Esophagus squamous epithelium (tissue), 5 donors: ENCODE data around the gene ISLR2. TPM values are rescaled to one million over a fixed set of nuclear protein-coding genes. Genes with fewer than 3 reads are reported as not detected.

Experiments
- DNase-seq: peaks from one replicate; lab custom pipeline; 2025; lab: John Stamatoyannopoulos, UW
- H3K27ac ChIP-seq, 4 donors: fragments of 200-600 bp; sonication (generic); one replicate each; pipeline ENCODE4 v1.5.1; 2016 to 2019; ENCODE audit warnings: mild to moderate bottlenecking in 1 of 4
- H3K27me3 ChIP-seq, 4 donors: fragments of 200-600 bp; sonication (generic); 1 replicate in 3 of 4; 2 replicates in 1 of 4; pipeline versions ENCODE4 v1.5.1 to v1.6.0; 2017 to 2021; ENCODE audit warnings: antibody characterized with exemption in 1 of 4
- H3K36me3 ChIP-seq, 3 donors: fragments of 200-600 bp; sonication (generic); one replicate each; pipeline ENCODE4 v1.5.1; 2016 to 2019
- H3K4me1 ChIP-seq, 3 donors: fragments of 200-600 bp; sonication (generic); one replicate each; pipeline ENCODE4 v1.5.1; 2017 to 2019
- H3K4me3 ChIP-seq, 4 donors: fragments of 200-600 bp; sonication (generic); 1 replicate in 3 of 4; 2 replicates in 1 of 4; pipeline ENCODE4 v1.5.1; 2016 to 2019; ENCODE audit warnings: mild to moderate bottlenecking in 2 of 4, moderate library complexity in 1 of 4
- H3K9me3 ChIP-seq, 3 donors: fragments of 200-600 bp; sonication (generic); one replicate each; pipeline ENCODE4 v1.5.1; 2016 to 2019
- CTCF ChIP-seq, 6 experiments: fragments of 450-650 bp in 4 of 6; fragments of 200-600 bp in 2 of 6; sonication (generic) in 2 of 6; IDR thresholded peaks; one replicate each; pipeline ENCODE4 v1.5.1; 2016 to 2019; ENCODE audit warnings: antibody characterized with exemption in 6 of 6, mild to moderate bottlenecking in 4 of 6, moderate library complexity in 4 of 6
- POLR2A ChIP-seq, 4 donors: fragments of 450-650 bp; IDR thresholded peaks; one replicate each; pipeline ENCODE4 v1.6.1; 2017; ENCODE audit warnings: antibody characterized with exemption in 4 of 4, mild to moderate bottlenecking in 4 of 4, moderate library complexity in 3 of 4
- WGBS, 2 donors: methylation state at CpG; one replicate each; pipeline ENCODE4 v1.1.5; 2018; 5-methylcytosine and 5-hydroxymethylcytosine counted together
- intact Hi-C: fragments of 100-400 bp; cut with DNase I; formaldehyde crosslinking; loops from one replicate; pipeline ENCODE4 v1.15.0; 2022
- small RNA-seq, 4 donors: library from RNA; depleted of rRNA; stranded (forward); fragments of <200 nt; gene quantifications; one replicate each; pipeline ENCODE3, GENCODE V24; 2016
- total RNA-seq, 4 donors: library from RNA; depleted of rRNA; stranded (reverse); fragments of >200 nt; gene quantifications; one replicate each; pipeline ENCODE4 v1.1.0, GENCODE V29; 2016
- donor health status: DM: yes; HTN: yes; CAD: no.

ISLR2 gene
- total RNA-seq, 4 donors from 2014 or later = 0.13 to 0.76 TPM; not detected in 2

- H3K27me3 ChIP-seq = peaks cover 0 to 3% (median 0%) of the 10 kb centered on the region in 4 donors
- TF ChIP-seq POLR2A (IDR thresholded peaks at IDR 0.05) (no peak), CTCF (IDR thresholded peaks at IDR 0.05) (no peak)
- H3K4me1 ChIP-seq = peaks cover 8 to 61% (median 29%) of the 10 kb centered on the region in 3 donors
- intact Hi-C loops = no loop called here
- 63 to 71% methylated on average over 12 to 14 of the region's 21 CpGs for WGBS, 2 donors
- peak overlapping the region in 1 of 4 donors; percentile 70 for H3K27ac ChIP-seq
- H3K9me3 ChIP-seq = no peaks in the 10 kb centered on the region
- DNase-seq = no peak
- no peaks in the 10 kb centered on the region for H3K36me3 ChIP-seq
- H3K4me3 ChIP-seq = no peak overlapping the region
These were observed 50.7 kb downstream of the ISLR2 start for GRCh38 chr15:74180881-74181602.

DNA sequence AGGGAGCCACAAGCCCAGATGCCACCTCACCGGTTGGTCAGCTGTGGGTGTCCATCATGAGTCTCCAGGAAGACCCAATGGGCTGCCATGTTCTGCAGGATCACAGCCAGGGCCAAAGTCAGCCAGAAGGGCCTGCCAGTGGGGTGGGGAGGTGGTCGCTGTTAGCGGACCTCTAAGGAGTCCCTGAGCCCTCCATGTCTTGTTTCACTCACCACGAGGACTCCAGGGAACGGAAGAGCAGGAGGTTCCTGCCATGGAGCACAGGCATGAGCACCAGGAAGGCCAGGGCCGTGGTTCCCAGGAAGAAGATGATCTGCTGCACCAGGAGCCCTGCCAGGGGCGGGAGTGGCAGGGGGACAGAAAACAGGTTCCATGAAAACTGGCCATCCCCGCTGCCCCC lies 51.7 kb downstream of the ISLR2 start:
- Histone ChIP-seq H3K27ac (no peak overlapping the region), H3K9me3 (no peaks in the 10 kb centered on the region), H3K36me3 (no peaks in the 10 kb centered on the region), H3K4me3 (no peak overlapping the region), H3K27me3 (peaks cover 0 to under 1% (median 0%) of the 10 kb centered on the region in 4 donors), H3K4me1 (peaks cover 8 to 58% (median 26%) of the 10 kb centered on the region in 3 donors)
- WGBS, 2 donors = 78 to 82% methylated on average over 3 to 4 of the region's 8 CpGs
- TF ChIP-seq POLR2A (IDR thresholded peaks at IDR 0.05) (no peak), CTCF (IDR thresholded peaks at IDR 0.05) (no peak)
- intact Hi-C loops = no loop called here
- DNase-seq = no peak

DNA sequence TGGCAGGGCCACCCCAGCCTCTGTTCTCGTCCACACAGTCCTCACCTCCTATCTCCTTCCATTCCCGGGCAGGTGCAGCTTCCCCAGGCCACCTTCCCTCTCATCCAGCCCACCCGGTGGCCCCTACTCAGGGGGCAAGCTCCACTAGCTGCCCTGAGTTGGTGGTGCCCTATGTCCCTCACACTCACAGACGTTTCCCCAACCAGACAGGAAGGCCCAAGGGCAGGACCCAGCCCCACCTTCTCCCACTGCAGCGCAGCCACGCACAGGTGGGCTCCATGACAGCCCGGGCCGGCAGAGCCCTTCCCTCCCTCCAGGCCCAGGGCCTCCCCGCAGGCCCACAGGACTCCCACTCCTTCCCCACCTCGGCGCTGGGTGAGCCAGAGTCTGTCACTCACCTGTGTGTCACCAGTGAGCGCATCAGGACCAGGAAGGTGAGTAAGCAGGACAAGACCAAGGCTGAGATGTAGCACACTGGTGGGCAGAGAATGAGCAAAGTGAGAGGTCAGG lies 54.3 kb downstream of the ISLR2 start:
- WGBS, 2 donors = 77 to 96% methylated on average over 3 to 6 of the region's 12 CpGs
- intact Hi-C loops = no loop called here
- H3K36me3 ChIP-seq = no peaks in the 10 kb centered on the region
- H3K27me3 ChIP-seq = no peaks in the 10 kb centered on the region
- no peaks in the 10 kb centered on the region for H3K9me3 ChIP-seq
- no peak overlapping the region for H3K4me3 ChIP-seq
- no peak for DNase-seq
- H3K27ac ChIP-seq = no peak overlapping the region
- TF ChIP-seq CTCF (IDR thresholded peaks at IDR 0.05) (no peak), POLR2A (IDR thresholded peaks at IDR 0.05) (no peak)
- peaks cover 5 to 34% (median 11%) of the 10 kb centered on the region in 3 donors for H3K4me1 ChIP-seq

DNA sequence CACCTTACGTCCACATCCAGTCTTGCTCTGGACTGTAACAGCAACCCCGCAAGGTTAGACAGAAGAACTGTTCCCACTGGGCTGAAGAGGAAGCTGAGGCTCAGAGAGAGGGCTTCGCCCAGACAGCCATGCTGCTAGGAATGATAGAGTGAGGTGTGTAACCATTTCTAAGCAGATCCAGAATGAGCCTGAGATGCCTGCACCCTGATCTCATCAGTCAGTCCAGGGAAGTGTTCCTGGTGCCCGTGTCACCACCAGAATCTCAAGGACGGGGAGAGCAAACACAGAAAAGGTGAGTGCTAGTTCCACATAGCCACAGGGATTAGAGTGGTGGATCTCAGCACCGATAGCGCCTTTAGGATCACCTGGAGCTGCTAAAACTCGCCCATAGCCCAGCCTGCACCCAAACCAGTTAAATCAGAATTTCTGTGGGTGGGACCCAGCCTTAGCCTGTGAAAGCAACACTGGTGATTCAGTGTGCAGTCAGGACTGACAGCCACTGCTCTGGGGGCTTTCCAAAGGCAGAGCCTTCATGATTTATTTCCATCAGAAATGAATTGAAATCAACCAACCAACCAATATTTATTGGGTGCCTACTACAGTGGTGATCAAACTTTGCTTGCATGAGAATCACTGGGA lies 55.4 kb downstream of the ISLR2 start:
- no peak overlapping the region for H3K27ac ChIP-seq
- 13 to 49% methylated on average over 3 of the region's 8 CpGs for WGBS, 2 donors
- H3K4me1 ChIP-seq = peaks cover 0 to 22% (median 0%) of the 10 kb centered on the region in 3 donors
- H3K9me3 ChIP-seq = no peaks in the 10 kb centered on the region
- no peaks in the 10 kb centered on the region for H3K36me3 ChIP-seq
- no peaks in the 10 kb centered on the region for H3K27me3 ChIP-seq
- DNase-seq = no peak
- intact Hi-C loops = no loop called here
- no peak overlapping the region for H3K4me3 ChIP-seq
- TF ChIP-seq CTCF (IDR thresholded peaks at IDR 0.05) (no peak), POLR2A (IDR thresholded peaks at IDR 0.05) (no peak)

Small RNAs within 50 kb of the gene (small RNA-seq; reads per million reads assigned to genes)
- 0 reads per million in 4 donors for gene RF00017

Other genes with a start within 250 kb of the ISLR2 start
- 1 to 10 TPM; 4.3 to 7.7 (median 6.3) TPM for gene LOXL1, start 204.1 kb upstream of the ISLR2 start, total RNA-seq
- 10 to 100 TPM in 2 of 4 donors, 1 to 10 TPM in 2; 8.3 to 14.8 (median 11.1) TPM for gene STOML1, start 138.3 kb upstream of the ISLR2 start, total RNA-seq
- gene PML, start 135.9 kb upstream of the ISLR2 start, total RNA-seq = 10 to 100 TPM; 34.0 to 52.3 (median 44.5) TPM
- not detected for gene GOLGA6A, start 48.0 kb upstream of the ISLR2 start, total RNA-seq
- gene ISLR, start 43.1 kb downstream of the ISLR2 start, total RNA-seq = 10 to 100 TPM in 2 of 4 donors, 1 to 10 TPM in 1, under 1 TPM in 1; 0.91 to 38.0 (median 11.0) TPM
- 1 to 10 TPM in 2 of 4 donors, under 1 TPM in 1, not detected in 1; 0.76 to 2.2 (median 1.5) TPM for gene STRA6, start 72.2 kb downstream of the ISLR2 start, total RNA-seq
- not detected for gene CCDC33, start 105.7 kb downstream of the ISLR2 start, total RNA-seq
- gene CYP11A1, start 237.1 kb downstream of the ISLR2 start, total RNA-seq = 10 to 100 TPM in 2 of 4 donors, 1 to 10 TPM in 2; 1.3 to 17.0 (median 9.5) TPM